Erythroblast (primary cell): ENCODE measurements around the gene HOXA7.

ENCODE experiments used
- GATA1 ChIP-seq: IDR thresholded peaks from 2 replicates; pipeline ENCODE4 v1.6.1; 2011; ENCODE audit warnings: low read depth, mild to moderate bottlenecking, control low read depth, low read length, moderate library complexity
- POLR2A ChIP-seq: IDR thresholded peaks from 2 replicates; pipeline ENCODE4 v1.6.1; 2011; ENCODE audit warnings: mild to moderate bottlenecking, low read length

GRCh38 chr7:27192546-27193334 is 36.3 kb upstream of the HOXA7 start:
- TF ChIP-seq POLR2A (no peak), GATA1 (no peak)
